HepG2 (cell line): Measurements from ENCODE around the gene PTPDC1.

Source experiments
- EZH2 ChIP-seq: conservative IDR thresholded peaks from 2 replicates; pipeline ENCODE4 v1.6.1; 2012; ENCODE audit warnings: mild to moderate bottlenecking, low read depth, low read length, moderate library complexity
- POLR2AphosphoS5 ChIP-seq: IDR thresholded peaks from 2 replicates; pipeline ENCODE4 v1.6.1; 2012; ENCODE audit warnings: low read depth, low read length
- REL ChIP-seq: sonication (generic); formaldehyde crosslinking; conservative IDR thresholded peaks from 2 replicates; pipeline ENCODE4 v1.8.0; 2022; ENCODE audit warnings: mild to moderate bottlenecking, missing genetic modification reagents, moderate library complexity
- ZKSCAN1 ChIP-seq: fragments of 150-350 bp; IDR thresholded peaks from 2 replicates; pipeline ENCODE4 v1.6.1; 2014; ENCODE audit warnings: low read length

DNA sequence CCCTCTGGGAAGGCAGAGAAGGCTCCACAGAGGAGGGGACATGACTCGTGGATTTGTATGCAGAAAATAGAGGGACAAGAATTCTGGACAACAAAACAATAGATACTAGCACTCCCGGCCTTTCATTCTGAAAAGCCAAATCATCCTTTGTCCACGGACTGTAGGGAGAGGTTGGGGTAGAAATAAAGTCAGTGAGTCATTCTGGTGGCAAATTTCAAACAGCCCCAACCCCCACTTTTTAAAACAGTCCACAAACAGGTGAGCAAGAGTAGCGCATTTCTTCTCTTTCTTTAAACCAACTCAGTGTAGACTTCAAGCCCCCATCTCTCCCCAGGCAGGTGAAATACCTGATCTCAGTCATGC is 56.1 kb downstream of the PTPDC1 start:
- TF ChIP-seq REL (CRISPR knock-in tag): no peak
- no peak for TF ChIP-seq EZH2
- TF ChIP-seq ZKSCAN1: no peak
- TF ChIP-seq POLR2AphosphoS5: no peak
